MCF 10A (cell line): ENCODE results near the gene MEI1. TPM values are rescaled to one million over a fixed set of nuclear protein-coding genes. Genes with fewer than 3 reads are reported as not detected.

ENCODE experiments used
- BruUV-seq: library from RNA; stranded (reverse); fragments of 400-500 nt; replicated peaks from 2 replicates; lab custom pipeline; 2021; lab: Mats Ljungman, UMichigan
- CTCF ChIA-PET: fragments of 300-600 bp; sonication (Branson Sonifier 250); formaldehyde crosslinking; extraction: SDS; loops from one replicate; lab custom pipeline; 2021; ENCODE audit warnings: antibody characterized with exemption, inconsistent platforms; lab: Yijun Ruan, JAX
- POLR2A ChIA-PET: fragments of 300-600, 350-650 bp; sonication (Branson Sonifier 250); formaldehyde crosslinking; extraction: SDS; loops from one replicate; lab custom pipeline; 2020; ENCODE audit warnings: antibody characterized with exemption, inconsistent platforms; lab: Yijun Ruan, JAX
- DNase-seq: peaks from one replicate; pipeline ENCODE4 v3.0.0-alpha.2; 2018; ENCODE audit not compliant: unreplicated experiment
- H3K27ac Mint-ChIP-seq: one replicate; pipeline ENCODE4 v1.8.0; 2022; ENCODE audit warnings: mild to moderate bottlenecking, low read depth, mixed read lengths; ENCODE audit not compliant: unreplicated experiment
- H3K27me3 Mint-ChIP-seq: one replicate; pipeline ENCODE4 v1.8.0; 2022; ENCODE audit warnings: mixed read lengths; ENCODE audit not compliant: insufficient read depth, unreplicated experiment
- H3K36me3 Mint-ChIP-seq: one replicate; pipeline ENCODE4 v1.8.0; 2022; ENCODE audit warnings: mild to moderate bottlenecking, moderate library complexity, mixed read lengths; ENCODE audit not compliant: insufficient read depth, unreplicated experiment
- H3K4me1 Mint-ChIP-seq: one replicate; pipeline ENCODE4 v1.8.0; 2022; ENCODE audit warnings: mixed read lengths; ENCODE audit not compliant: insufficient read depth, unreplicated experiment
- H3K4me3 Mint-ChIP-seq: one replicate; pipeline ENCODE4 v1.8.0; 2022; ENCODE audit warnings: mild to moderate bottlenecking, moderate library complexity, mixed read lengths; ENCODE audit not compliant: unreplicated experiment
- H3K9me3 Mint-ChIP-seq: one replicate; pipeline ENCODE4 v1.8.0; 2022; ENCODE audit warnings: mixed read lengths; ENCODE audit not compliant: unreplicated experiment
- CTCF ChIP-seq: fragments of 200-600 bp; IDR thresholded peaks from one replicate; pipeline ENCODE4 v1.8.0; 2022; ENCODE audit warnings: antibody characterized with exemption, mild to moderate bottlenecking; ENCODE audit not compliant: unreplicated experiment
- intact Hi-C: fragments of 100-400 bp; cut with micrococcal nuclease; formaldehyde crosslinking; loops from 2 replicates; pipeline ENCODE4 v1.14.1; 2022
- total RNA-seq: library from RNA; stranded (reverse); gene quantifications from 2 replicates; pipeline ENCODE4 v1.2.3, GENCODE V29; 2022

The MEI1 gene
- total RNA-seq, 1 experiment from 2014 or later = not detected

GRCh38 chr22:41800348-41801146, 101.2 kb downstream of the MEI1 start, which contains the start of gene CCDC134:
Gene CCDC134 (plus strand): TSS chr22:41800679. CDS start chr22:41808891, 8,212 bp downstream.
- no TSS peak for BruUV-seq
- ChIA-PET CTCF (interaction anchor here (0.6 to 2.7 kb wide), 6 partner anchors 10 to 103 kb away, joined by 3 to 20 read pairs (median 4); partner anchors contain the start of gene SREBF2), POLR2A (interaction anchor here (0.6 to 4.3 kb wide), 33 partner anchors 8 to 1058 kb away, joined by 3 to 43 read pairs (median 3); partner anchors contain the start of genes CENPM, NAGA, NDUFA6 and SMDT1)
- Mint-ChIP-seq H3K27me3 (no peaks in the 10 kb centered on the region), H3K27ac (peak within 1 kb of the TSS; percentile 91), H3K36me3 (no peaks in the 10 kb centered on the region), H3K4me3 (peak within 1 kb of the TSS; percentile 84), H3K4me1 (peaks cover 14% of the 10 kb centered on the region), H3K9me3 (no peaks in the 10 kb centered on the region)
- peak; percentile 83 for DNase-seq
- intact Hi-C loops = loop anchor here (1.0 to 2.0 kb wide), 3 partner anchors 54 to 104 kb away; no protein-coding TSS in a partner anchor
- TF ChIP-seq CTCF = no peak

- Mint-ChIP-seq H3K4me3 (peak overlapping the region; percentile 84), H3K27ac (peak overlapping the region; percentile 91), H3K4me1 (peaks cover 14% of the 10 kb centered on the region), H3K9me3 (no peaks in the 10 kb centered on the region), H3K36me3 (no peaks in the 10 kb centered on the region), H3K27me3 (no peaks in the 10 kb centered on the region)
- no peak for TF ChIP-seq CTCF
- peak; percentile 13 for DNase-seq
- intact Hi-C loops = loop anchor here (1.0 to 2.0 kb wide), 2 partner anchors 55 to 104 kb away; no protein-coding TSS in a partner anchor
- TSS peak; percentile 46 for BruUV-seq
- ChIA-PET POLR2A (interaction anchor here (0.7 to 4.3 kb wide), 21 partner anchors 17 to 288 kb away, joined by 3 to 43 read pairs (median 4); partner anchors contain the start of genes CENPM, NDUFA6, SMDT1 and SNU13), CTCF (interaction anchor here (0.6 to 2.7 kb wide), 4 partner anchors 13 to 104 kb away, joined by 3 to 20 read pairs (median 12); partner anchors contain the start of gene SREBF2)
Observed at GRCh38 chr22:41801147-41801819, 102.0 kb downstream of the MEI1 start.

DNA sequence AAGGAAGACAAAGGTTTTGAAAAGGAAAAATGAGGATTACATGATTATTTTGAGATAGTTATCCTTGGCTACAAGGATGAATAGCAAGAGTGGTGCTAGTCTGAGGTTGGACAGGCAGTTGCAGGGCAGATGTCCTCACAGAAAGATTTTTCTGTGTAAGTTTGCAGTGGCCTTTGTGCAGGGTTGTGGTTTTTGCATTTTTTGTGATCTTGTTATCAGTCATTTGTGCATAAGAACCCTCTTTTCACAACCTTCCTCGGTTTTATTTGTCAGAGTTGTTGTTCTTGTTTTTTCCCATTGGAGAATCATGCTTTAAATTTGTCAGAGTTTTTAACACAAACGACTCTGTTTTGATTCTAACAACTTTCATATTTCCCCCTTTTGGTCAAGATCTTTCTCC, 102.6 kb downstream of the MEI1 start:
- TF ChIP-seq CTCF = no peak
- intact Hi-C loops = loop anchor here (1.0 to 2.0 kb wide), 2 partner anchors 56 to 105 kb away; no protein-coding TSS in a partner anchor
- Mint-ChIP-seq H3K4me3 (peak overlapping the region; percentile 84), H3K4me1 (peaks cover 14% of the 10 kb centered on the region), H3K9me3 (no peaks in the 10 kb centered on the region), H3K27ac (no peak overlapping the region), H3K27me3 (no peaks in the 10 kb centered on the region), H3K36me3 (no peaks in the 10 kb centered on the region)
- BruUV-seq = no TSS peak
- ChIA-PET POLR2A (interaction anchor here (1.9 to 4.3 kb wide), 3 partner anchors 31 to 288 kb away, joined by 8 to 43 read pairs (median 19); partner anchors contain the start of genes NDUFA6 and SREBF2), CTCF (interaction anchor here (2.7 kb wide), 1 partner anchor 104 kb away, joined by 20 read pairs; no protein-coding TSS in a partner anchor)
- DNase-seq = no peak
